ENCODE results near the gene CCBE1.
"Not testable (repeated sequence)": the region's sequence is repeated elsewhere in the genome, so short reads cannot be mapped to it uniquely, and the experiment has no call there.

The CCBE1 gene

GRCh38 chr18:59675346-59675745, 21.9 kb downstream of the CCBE1 start:
- no peak for DNase-seq

- no peak for DNase-seq
Observed at GRCh38 chr18:59674903-59675270, 22.3 kb downstream of the CCBE1 start.

GRCh38 chr18:59674186-59674902, 22.9 kb downstream of the CCBE1 start:
- no peak for DNase-seq

- no peak for DNase-seq
Observed at GRCh38 chr18:59672235-59672711, 24.9 kb downstream of the CCBE1 start.

GRCh38 chr18:59671551-59671950, 25.7 kb downstream of the CCBE1 start:
- no peak for DNase-seq

GRCh38 chr18:59669872-59670657, 27.2 kb downstream of the CCBE1 start:
- no peak for DNase-seq

GRCh38 chr18:59667488-59667887, 29.7 kb downstream of the CCBE1 start:
- no peak for DNase-seq

GRCh38 chr18:59666007-59666402, 31.2 kb downstream of the CCBE1 start:
- DNase-seq: not testable (repeated sequence)

GRCh38 chr18:59665057-59666006, 31.9 kb downstream of the CCBE1 start:
- DNase-seq: no peak

GRCh38 chr18:59664329-59664728, 32.9 kb downstream of the CCBE1 start:
- no peak for DNase-seq

GRCh38 chr18:59663096-59663495, 34.1 kb downstream of the CCBE1 start:
- no peak for DNase-seq

GRCh38 chr18:59661891-59662701, 35.1 kb downstream of the CCBE1 start:
- DNase-seq: no peak

- DNase-seq: no peak
Observed at GRCh38 chr18:59660786-59661743, 36.2 kb downstream of the CCBE1 start.

GRCh38 chr18:59660366-59660765, 36.9 kb downstream of the CCBE1 start:
- no peak for DNase-seq

GRCh38 chr18:59659508-59660170, 37.6 kb downstream of the CCBE1 start:
- DNase-seq: no peak

- DNase-seq: no peak
Observed at GRCh38 chr18:59658941-59659340, 38.3 kb downstream of the CCBE1 start.

- no peak for DNase-seq
Observed at GRCh38 chr18:59657012-59657411, 40.2 kb downstream of the CCBE1 start.

- no peak for DNase-seq
Observed at GRCh38 chr18:59656373-59656887, 40.8 kb downstream of the CCBE1 start.

- DNase-seq: no peak
Observed at GRCh38 chr18:59655676-59656075, 41.5 kb downstream of the CCBE1 start.

GRCh38 chr18:59651071-59651470, 46.2 kb downstream of the CCBE1 start:
- no peak for DNase-seq

Data from stimulated activated naive CD4-positive, alpha-beta T cell treated with Interleukin-2 at 50 U/mL for 16 hours (primary cell).